Measurements from ENCODE around the gene MRPS10. TPM values are rescaled to one million over a fixed set of nuclear protein-coding genes. Genes with fewer than 3 reads are reported as not detected.

MRPS10 gene
- total and polyA plus RNA-seq, 2 donors (not counting 3 experiments of a cell fraction or from before 2014, with no cell fraction given), result 23.2 to 37.7 TPM

GRCh38 chr6:42212442-42212841 is 5.2 kb downstream of the MRPS10 start:
- Histone ChIP-seq H3K4me2 (ENCODE audit: insufficient read depth, low read length) (no peak overlapping the region), H3K9me1 (replicated peaks; ENCODE audit: control insufficient read depth, extremely low read depth, insufficient read depth, low read length) (no peaks in the 10 kb centered on the region), H3K9ac (replicated peaks; ENCODE audit: extremely low read depth, insufficient read depth, low read length) (no peak overlapping the region), H3K36me3 (ENCODE audit: control insufficient read depth in 2 of 2, extremely low read depth in 1 of 2, insufficient read depth in 2 of 2, low read length in 2 of 2) (peaks cover 9 to 21% of the 10 kb centered on the region in 2 experiments), H3K79me2 (ENCODE audit: control insufficient read depth, insufficient read depth, low read length) (peaks cover 18% of the 10 kb centered on the region), H4K20me1 (replicated peaks; ENCODE audit: control insufficient read depth, extremely low read depth, insufficient read depth, low read length) (no peaks in the 10 kb centered on the region), H3K4me3 (replicated peaks in 1 of 3; ENCODE audit: insufficient read depth in 1 of 3, low read depth in 1 of 3, low read length in 3 of 3) (no peak overlapping the region), H3K9me3 (replicated peaks; ENCODE audit: control insufficient read depth, insufficient read depth, low read length) (no peaks in the 10 kb centered on the region), H3K27me3 (ENCODE audit: control insufficient read depth in 2 of 2, insufficient read depth in 2 of 2, low read length in 2 of 2) (no peaks in the 10 kb centered on the region), H2AFZ (ENCODE audit: low read depth, low read length) (no peak overlapping the region), H3K27ac (ENCODE audit: insufficient read depth, low read depth, low read length) (no peak overlapping the region), H3K4me1 (ENCODE audit: control insufficient read depth, extremely low read depth, insufficient read depth, low read length) (peaks cover 15% of the 10 kb centered on the region)
- CTCF ChIA-PET, result interaction anchor here (1.5 kb wide), 1 partner anchor 335 kb away, joined by 3 read pairs; no protein-coding TSS in a partner anchor
- POLR2A ChIA-PET, result no interaction called here
- dilution Hi-C loops (cut with MboI; ENCODE audit: extremely low pct_ligation_motif_present, low sequenced_read_pairs) (no loop called here), intact Hi-C loops (cut with micrococcal nuclease) (loop anchor here (5.0 kb wide), 1 partner anchor 45 kb away; no protein-coding TSS in a partner anchor)
- FAIRE-seq (no peak), DNase-seq (ENCODE audit: low read depth, low spot score) (no peak)
- BruUV-seq (replicated peaks), result no TSS peak
- no peak for TF ChIP-seq MYC (IDR thresholded peaks at IDR 0.05; ENCODE audit: low read depth, low read length)
- TF ChIP-seq EZH2 (IDR thresholded peaks at IDR 0.05; ENCODE audit: borderline replicate concordance, low read depth, low read length, severe bottlenecking), result no peak
- TF ChIP-seq, protein P1, sequence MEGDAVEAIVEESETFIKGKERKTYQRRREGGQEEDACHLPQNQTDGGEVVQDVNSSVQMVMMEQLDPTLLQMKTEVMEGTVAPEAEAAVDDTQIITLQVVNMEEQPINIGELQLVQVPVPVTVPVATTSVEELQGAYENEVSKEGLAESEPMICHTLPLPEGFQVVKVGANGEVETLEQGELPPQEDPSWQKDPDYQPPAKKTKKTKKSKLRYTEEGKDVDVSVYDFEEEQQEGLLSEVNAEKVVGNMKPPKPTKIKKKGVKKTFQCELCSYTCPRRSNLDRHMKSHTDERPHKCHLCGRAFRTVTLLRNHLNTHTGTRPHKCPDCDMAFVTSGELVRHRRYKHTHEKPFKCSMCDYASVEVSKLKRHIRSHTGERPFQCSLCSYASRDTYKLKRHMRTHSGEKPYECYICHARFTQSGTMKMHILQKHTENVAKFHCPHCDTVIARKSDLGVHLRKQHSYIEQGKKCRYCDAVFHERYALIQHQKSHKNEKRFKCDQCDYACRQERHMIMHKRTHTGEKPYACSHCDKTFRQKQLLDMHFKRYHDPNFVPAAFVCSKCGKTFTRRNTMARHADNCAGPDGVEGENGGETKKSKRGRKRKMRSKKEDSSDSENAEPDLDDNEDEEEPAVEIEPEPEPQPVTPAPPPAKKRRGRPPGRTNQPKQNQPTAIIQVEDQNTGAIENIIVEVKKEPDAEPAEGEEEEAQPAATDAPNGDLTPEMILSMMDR (IDR thresholded peaks at IDR 0.05; ENCODE audit: extremely low read depth in 1 of 2, insufficient read depth in 1 of 2, low read depth in 1 of 2, low read length in 2 of 2), result no peak
- TF ChIP-seq POLR2AphosphoS5 (IDR thresholded peaks at IDR 0.05; ENCODE audit: insufficient read depth, low read depth, low read length), result no peak
- no peak for TF ChIP-seq MAX (IDR thresholded peaks at IDR 0.05; ENCODE audit: insufficient read depth, insufficient read length)
- no peak for TF ChIP-seq FOS (IDR thresholded peaks at IDR 0.05; ENCODE audit: borderline replicate concordance, insufficient read depth, low read length)
- no peak for TF ChIP-seq POLR2A (IDR thresholded peaks at IDR 0.05; ENCODE audit: low read depth, low read length)
- no peak for TF ChIP-seq JUN (IDR thresholded peaks at IDR 0.05; ENCODE audit: borderline replicate concordance, insufficient read depth, insufficient read length, low read depth)
- no peak for TF ChIP-seq GATA2 (IDR thresholded peaks at IDR 0.05; ENCODE audit: insufficient read depth, insufficient read length, low read depth, low read length)
